KBM-7 (cell line): Measurements from ENCODE around the gene ARHGEF38.
A peak's percentile ranks its signal among the peaks of the same experiment; 100 is the strongest.
"Not testable (repeated sequence)": the region's sequence is repeated elsewhere in the genome, so short reads cannot be mapped to it uniquely, and the experiment has no call there.

Experiments
- DNase-seq: peaks from one replicate; pipeline ENCODE4 v3.0.0-alpha.2; 2015
- in situ Hi-C: fragments of 300-500 bp; cut with MboI; formaldehyde crosslinking; loops from 2 replicates; pipeline ENCODE4 v1.14.3; 2020; ENCODE audit warnings: low sequenced_read_pairs, low pct_unique_long_range_greater_than_20kb, mixed read lengths

ARHGEF38 gene

GRCh38 chr4:105600951-105601350 lies 48.5 kb downstream of the ARHGEF38 start:
- in situ Hi-C loops, result no loop called here
- no peak for DNase-seq

GRCh38 chr4:105601406-105601805 lies 49.0 kb downstream of the ARHGEF38 start:
- DNase-seq, result no peak
- in situ Hi-C loops, result no loop called here

- no peak for DNase-seq
- in situ Hi-C loops, result no loop called here
Observed at GRCh38 chr4:105603158-105603557, 50.7 kb downstream of the ARHGEF38 start.

- peak; percentile 26 for DNase-seq
- in situ Hi-C loops, result no loop called here
Observed at GRCh38 chr4:105605493-105605892, 53.1 kb downstream of the ARHGEF38 start.

GRCh38 chr4:105607876-105608275 lies 55.5 kb downstream of the ARHGEF38 start:
- no peak for DNase-seq
- in situ Hi-C loops, result no loop called here

GRCh38 chr4:105609819-105610218 lies 57.4 kb downstream of the ARHGEF38 start:
- DNase-seq, in situ Hi-C loops: not testable (repeated sequence)

GRCh38 chr4:105613306-105613705 lies 60.9 kb downstream of the ARHGEF38 start:
- in situ Hi-C loops, result no loop called here
- no peak for DNase-seq

GRCh38 chr4:105619188-105619931 lies 66.9 kb downstream of the ARHGEF38 start:
- in situ Hi-C loops, result no loop called here
- no peak for DNase-seq

- in situ Hi-C loops, result no loop called here
- DNase-seq, result no peak
Observed at GRCh38 chr4:105620640-105621323, 68.4 kb downstream of the ARHGEF38 start.

GRCh38 chr4:105622269-105622668 lies 69.8 kb downstream of the ARHGEF38 start:
- no peak for DNase-seq
- in situ Hi-C loops, result no loop called here

- in situ Hi-C loops, result no loop called here
- DNase-seq, result no peak
Observed at GRCh38 chr4:105623099-105623498, 70.7 kb downstream of the ARHGEF38 start.

- DNase-seq, result no peak
- in situ Hi-C loops, result no loop called here
Observed at GRCh38 chr4:105624530-105624929, 72.1 kb downstream of the ARHGEF38 start.

GRCh38 chr4:105625214-105625613 lies 72.8 kb downstream of the ARHGEF38 start:
- DNase-seq, result no peak
- in situ Hi-C loops, result no loop called here

- no peak for DNase-seq
- in situ Hi-C loops, result no loop called here
Observed at GRCh38 chr4:105626846-105627245, 74.4 kb downstream of the ARHGEF38 start.

- no peak for DNase-seq
- in situ Hi-C loops, result no loop called here
Observed at GRCh38 chr4:105627620-105628019, 75.2 kb downstream of the ARHGEF38 start.

- DNase-seq, result no peak
- in situ Hi-C loops, result no loop called here
Observed at GRCh38 chr4:105630670-105631655, 78.5 kb downstream of the ARHGEF38 start.

GRCh38 chr4:105631818-105632400 lies 79.5 kb downstream of the ARHGEF38 start:
- in situ Hi-C loops, result no loop called here
- peak; percentile 58 for DNase-seq

GRCh38 chr4:105632599-105632998 lies 80.2 kb downstream of the ARHGEF38 start:
- in situ Hi-C loops, result no loop called here
- no peak for DNase-seq

- no peak for DNase-seq
- in situ Hi-C loops, result no loop called here
Observed at GRCh38 chr4:105633241-105633640, 80.8 kb downstream of the ARHGEF38 start.
